Hepatocyte (in vitro differentiated cells): ENCODE results near the gene UBR3. TPM values are rescaled to one million over a fixed set of nuclear protein-coding genes. Genes with fewer than 3 reads are reported as not detected.
"Not testable (repeated sequence)": the region's sequence is repeated elsewhere in the genome, so short reads cannot be mapped to it uniquely, and the experiment has no call there.

Source experiments
- DNase-seq: peaks from one replicate; pipeline ENCODE4 v3.0.0-alpha.2; 2016; ENCODE audit warnings: low spot score
- H2AFZ ChIP-seq: fragments of 200-600 bp; sonication (generic); 2 replicates; pipeline ENCODE4 v1.6.0; 2016; ENCODE audit warnings: antibody characterized with exemption, mild to moderate bottlenecking
- H3K27ac ChIP-seq: fragments of 200-600 bp; sonication (generic); 2 replicates; pipeline ENCODE4 v1.5.1; 2016; ENCODE audit warnings: mild to moderate bottlenecking
- H3K27me3 ChIP-seq: fragments of 200-600 bp; sonication (generic); 2 replicates; pipeline ENCODE4 v1.6.1; 2016
- H3K36me3 ChIP-seq: fragments of 200-600 bp; sonication (generic); replicated peaks from 2 replicates; pipeline ENCODE4 v1.5.1; 2016; ENCODE audit warnings: low read depth; ENCODE audit not compliant: insufficient read depth
- H3K4me1 ChIP-seq: fragments of 200-600 bp; sonication (generic); 2 replicates; pipeline ENCODE4 v1.5.1; 2016; ENCODE audit warnings: mild to moderate bottlenecking, moderate library complexity; ENCODE audit not compliant: insufficient read depth
- H3K4me2 ChIP-seq: fragments of 200-600 bp; sonication (generic); 2 replicates; pipeline ENCODE4 v1.6.0; 2016
- H3K4me3 ChIP-seq: fragments of 200-600 bp; sonication (generic); 2 replicates; pipeline ENCODE4 v1.5.1; 2016; ENCODE audit warnings: mild to moderate bottlenecking
- H3K79me2 ChIP-seq: fragments of 200-600 bp; sonication (generic); 2 replicates; pipeline ENCODE4 v1.6.0; 2017; ENCODE audit warnings: mild to moderate bottlenecking
- H3K9me2 ChIP-seq: fragments of 200-600 bp; sonication (generic); replicated peaks from 2 replicates; pipeline ENCODE4 v1.6.0; 2017; ENCODE audit warnings: mild to moderate bottlenecking; ENCODE audit not compliant: insufficient read depth
- H3K9me3 ChIP-seq: fragments of 200-600 bp; sonication (generic); 2 replicates; pipeline ENCODE4 v1.5.1; 2016; ENCODE audit warnings: low read depth, mild to moderate bottlenecking
- H4K20me1 ChIP-seq: fragments of 200-600 bp; sonication (generic); 2 replicates; pipeline ENCODE4 v1.6.0; 2016; ENCODE audit warnings: mild to moderate bottlenecking; ENCODE audit not compliant: insufficient read depth, poor library complexity, severe bottlenecking
- CTCF ChIP-seq: fragments of 200-600 bp; sonication (generic); IDR thresholded peaks from 2 replicates; pipeline ENCODE4 v1.5.1; 2016; ENCODE audit warnings: antibody characterized with exemption, mild to moderate bottlenecking; ENCODE audit not compliant: poor library complexity
- EZH2 ChIP-seq: fragments of 200-600 bp; sonication (generic); IDR thresholded peaks from 2 replicates; pipeline ENCODE4 v1.6.1; 2016; ENCODE audit warnings: antibody characterized with exemption, mild to moderate bottlenecking, borderline replicate concordance
- EZH2phosphoT487 ChIP-seq: fragments of 200-600 bp; sonication (generic); IDR thresholded peaks from one replicate; pipeline ENCODE4 v1.6.1; 2018; ENCODE audit warnings: antibody characterized with exemption, mild to moderate bottlenecking, low read depth, moderate library complexity; ENCODE audit not compliant: unreplicated experiment, severe bottlenecking
- WGBS: methylation state at CpG from one replicate; pipeline ENCODE4 v1.1.6; 2016; ENCODE audit warnings: low lambda C conversion rate; ENCODE audit errors: missing lambda C conversion rate; 5-methylcytosine and 5-hydroxymethylcytosine counted together
- polyA plus RNA-seq: library from polyadenylated mRNA; unstranded; fragments of >200 nt; fragmentation: Nextera tagmentation; extraction: Ambion mirVana; gene quantifications from 2 replicates; pipeline ENCODE4 v1.2.1, GENCODE V29; 2016
- total RNA-seq: library from RNA; depleted of rRNA; stranded (reverse); fragments of >200 nt; gene quantifications from 2 replicates; pipeline ENCODE4 v1.2.3, GENCODE V29; 2014

The UBR3 gene
- total and polyA plus RNA-seq, 2 experiments from 2014 or later, result 10.1 to 40.4 TPM

- Histone ChIP-seq H3K79me2 (peaks cover 3% of the 10 kb centered on the region), H3K9me2 (no peaks in the 10 kb centered on the region)
Measured at GRCh38 chr2:169892951-169893350, 65.7 kb downstream of the UBR3 start.

GRCh38 chr2:169895294-169895985 lies 68.2 kb downstream of the UBR3 start:
- H3K9me3 ChIP-seq, result no peaks in the 10 kb centered on the region
- H3K27me3 ChIP-seq, result no peaks in the 10 kb centered on the region
- H2AFZ ChIP-seq, result no peak overlapping the region
- H3K79me2 ChIP-seq, result no peaks in the 10 kb centered on the region
- no peak overlapping the region for H3K4me2 ChIP-seq
- H4K20me1 ChIP-seq, result no peaks in the 10 kb centered on the region
- H3K36me3 ChIP-seq, result no peaks in the 10 kb centered on the region
- H3K4me1 ChIP-seq, result peaks cover 7% of the 10 kb centered on the region
- WGBS, result 96% methylated on average over 3 of the region's 3 CpGs
- no peak for DNase-seq
- TF ChIP-seq CTCF (no peak), EZH2phosphoT487 (no peak), EZH2 (no peak)
- H3K27ac ChIP-seq, result no peak overlapping the region
- H3K4me3 ChIP-seq, result no peak overlapping the region
- no peaks in the 10 kb centered on the region for H3K9me2 ChIP-seq

More at GRCh38 chr2:169892951-169893350, 65.7 kb downstream of the UBR3 start:
- H3K4me1 ChIP-seq, result peaks cover 7% of the 10 kb centered on the region
- no peak overlapping the region for H3K27ac ChIP-seq
- no peak overlapping the region for H3K4me2 ChIP-seq
- no peaks in the 10 kb centered on the region for H4K20me1 ChIP-seq
- no peaks in the 10 kb centered on the region for H3K27me3 ChIP-seq
- no peak overlapping the region for H2AFZ ChIP-seq
- DNase-seq, result no peak
- no peak for TF ChIP-seq CTCF
- TF ChIP-seq EZH2phosphoT487, result no peak
- no peaks in the 10 kb centered on the region for H3K36me3 ChIP-seq
- WGBS, result 64% methylated on average over 1 of the region's 1 CpG
- no peak overlapping the region for H3K4me3 ChIP-seq
- no peaks in the 10 kb centered on the region for H3K9me3 ChIP-seq

- no peak overlapping the region for H3K4me2 ChIP-seq
- no peaks in the 10 kb centered on the region for H4K20me1 ChIP-seq
- no peak for DNase-seq
- H3K27me3 ChIP-seq, result no peaks in the 10 kb centered on the region
- H3K36me3 ChIP-seq, result no peaks in the 10 kb centered on the region
- H3K4me3 ChIP-seq, result no peak overlapping the region
- H3K9me2 ChIP-seq, result no peaks in the 10 kb centered on the region
- no peaks in the 10 kb centered on the region for H3K4me1 ChIP-seq
- H3K9me3 ChIP-seq, result no peaks in the 10 kb centered on the region
- H2AFZ ChIP-seq, result no peak overlapping the region
- no peak overlapping the region for H3K27ac ChIP-seq
- no peaks in the 10 kb centered on the region for H3K79me2 ChIP-seq
- TF ChIP-seq EZH2 (no peak), EZH2phosphoT487 (no peak), CTCF (no peak)
Measured at GRCh38 chr2:169897834-169898233, 70.6 kb downstream of the UBR3 start.

GRCh38 chr2:169900103-169900502 lies 72.8 kb downstream of the UBR3 start:
- H3K4me1 ChIP-seq, H3K27me3 ChIP-seq, H3K36me3 ChIP-seq, H3K9me2 ChIP-seq, H3K27ac ChIP-seq, H3K79me2 ChIP-seq, H3K4me2 ChIP-seq, H3K4me3 ChIP-seq, H4K20me1 ChIP-seq, H3K9me3 ChIP-seq, DNase-seq, H2AFZ ChIP-seq: not testable (repeated sequence)
- WGBS, result 93% methylated on average over 4 of the region's 4 CpGs
